ENCODE results near the gene MSRB3.

- TF ChIP-seq EZH2 (IDR thresholded peaks at IDR 0.05): no peak
- TF ChIP-seq POLR2AphosphoS5 (IDR thresholded peaks at IDR 0.05; ENCODE audit: borderline replicate concordance, low read depth, low read length): no peak
- TF ChIP-seq FOXP2 (optimal IDR thresholded peaks at IDR 0.05; ENCODE audit: control extremely low read depth, extremely low read length, insufficient read depth): no peak
Observed at GRCh38 chr12:65331456-65331855, 53.0 kb downstream of the MSRB3 start.
